Right renal pelvis (tissue), 4 donors: ENCODE results near the gene USF3. TPM values are rescaled to one million over a fixed set of nuclear protein-coding genes. Genes with fewer than 3 reads are reported as not detected.
"Not testable (repeated sequence)": the region's sequence is repeated elsewhere in the genome, so short reads cannot be mapped to it uniquely, and the experiment has no call there.

Experiments used
- DNase-seq, 4 donors: peaks; one replicate each; pipeline ENCODE4 v3.0.0-alpha.2; 2013; ENCODE audit warnings: low read depth in 4 of 4, low spot score in 3 of 4, missing footprints in 1 of 4
- polyA plus RNA-seq, 4 donors: library from polyadenylated mRNA; unstranded; fragments of 120-200 nt; gene quantifications; one replicate each; pipeline ENCODE4 v1.2.1, GENCODE V29; 2013; ENCODE audit not compliant: insufficient read length in 4 of 4

The USF3 gene
- polyA plus RNA-seq, 4 donors, result 16.7 to 20.8 (median 19.4) TPM

- DNase-seq, result no peak
Measured at GRCh38 chr3:113659996-113660395, 36.4 kb downstream of the USF3 start.

- DNase-seq, result no peak
Measured at GRCh38 chr3:113659101-113659541, 37.3 kb downstream of the USF3 start.

GRCh38 chr3:113658107-113658506, 38.3 kb downstream of the USF3 start:
- no peak for DNase-seq

- DNase-seq, result no peak
Measured at GRCh38 chr3:113654851-113655250, 41.6 kb downstream of the USF3 start.

- no peak for DNase-seq
Measured at GRCh38 chr3:113654310-113654709, 42.1 kb downstream of the USF3 start.

GRCh38 chr3:113649174-113649845, 47.1 kb downstream of the USF3 start:
- DNase-seq, result no peak

GRCh38 chr3:113648524-113648923, 47.9 kb downstream of the USF3 start:
- DNase-seq, result no peak

GRCh38 chr3:113643583-113643982, 52.9 kb downstream of the USF3 start:
- DNase-seq, result no peak

- DNase-seq, result no peak
Measured at GRCh38 chr3:113638910-113639309, 57.5 kb downstream of the USF3 start.

GRCh38 chr3:113637756-113638155, 58.7 kb downstream of the USF3 start:
- no peak for DNase-seq

- not testable (repeated sequence) for DNase-seq
Measured at GRCh38 chr3:113636034-113636433, 60.4 kb downstream of the USF3 start.

GRCh38 chr3:113634782-113635474, 61.5 kb downstream of the USF3 start:
- DNase-seq, result no peak

GRCh38 chr3:113631573-113631972, 64.9 kb downstream of the USF3 start:
- DNase-seq, result no peak

- DNase-seq, result no peak
Measured at GRCh38 chr3:113630956-113631542, 65.4 kb downstream of the USF3 start.

- peak; percentile 22 to 60 (median 36) for DNase-seq
Measured at GRCh38 chr3:113629584-113630421, 66.6 kb downstream of the USF3 start.

GRCh38 chr3:113628788-113629187, 67.7 kb downstream of the USF3 start:
- no peak for DNase-seq

- DNase-seq, result no peak
Measured at GRCh38 chr3:113628316-113628715, 68.1 kb downstream of the USF3 start.

- peak in 2 of 4 donors; percentile 34 to 43 for DNase-seq
Measured at GRCh38 chr3:113626503-113627371, 69.7 kb downstream of the USF3 start.

GRCh38 chr3:113625834-113626233, 70.6 kb downstream of the USF3 start:
- no peak for DNase-seq

- no peak for DNase-seq
Measured at GRCh38 chr3:113623811-113624210, 72.6 kb downstream of the USF3 start.
